DND-41 (cell line): ENCODE data around the gene MMP24OS.
"Not testable (repeated sequence)": the region's sequence is repeated elsewhere in the genome, so short reads cannot be mapped to it uniquely, and the experiment has no call there.

Source experiments
- ATAC-seq: fragments of 200-7000 bp; cut with Tn5 transposase; 3 replicates; pipeline ENCODE4 v1.9.1; 2021; ENCODE audit warnings: low read depth; ENCODE audit not compliant: insufficient read depth
- DNase-seq: peaks from one replicate; pipeline ENCODE4 v3.0.0-alpha.2; 2020
- H2AFZ ChIP-seq: 2 replicates; pipeline ENCODE4 v1.6.0; 2012; ENCODE audit warnings: low read depth, low read length
- H3K27ac ChIP-seq: 2 replicates; pipeline ENCODE4 v1.5.1; 2012; ENCODE audit warnings: low read length, inconsistent platforms
- H3K27me3 ChIP-seq: fragments of 200-600 bp; sonication (generic); 2 replicates; pipeline ENCODE4 v1.6.0; 2012; ENCODE audit warnings: low read length, mild to moderate bottlenecking, inconsistent platforms; ENCODE audit not compliant: insufficient read depth, poor library complexity
- H3K36me3 ChIP-seq: 2 replicates; pipeline ENCODE4 v1.5.1; 2012; ENCODE audit warnings: low read length, inconsistent platforms; ENCODE audit not compliant: insufficient read depth
- H3K4me1 ChIP-seq: 2 replicates; pipeline ENCODE4 v1.5.1; 2012; ENCODE audit warnings: mild to moderate bottlenecking, low read length; ENCODE audit not compliant: insufficient read depth
- H3K4me2 ChIP-seq: 2 replicates; pipeline ENCODE4 v1.6.0; 2012; ENCODE audit warnings: mild to moderate bottlenecking, moderate library complexity, low read length, inconsistent platforms; ENCODE audit not compliant: insufficient read depth
- H3K4me3 ChIP-seq, 2 experiments: fragments of 200-600 bp in 1 of 2; shearing (Covaris generic) in 1 of 2; 2 replicates each; pipeline ENCODE4 v1.5.1; 2012 to 2016; ENCODE audit warnings: inconsistent platforms in 2 of 2, low read length in 2 of 2, mild to moderate bottlenecking in 2 of 2, low read depth in 1 of 2, moderate library complexity in 1 of 2
- H3K79me2 ChIP-seq: 2 replicates; pipeline ENCODE4 v1.6.0; 2012; ENCODE audit warnings: low read length, inconsistent platforms; ENCODE audit not compliant: insufficient read depth
- H3K9ac ChIP-seq: 2 replicates; pipeline ENCODE4 v1.6.0; 2012; ENCODE audit warnings: low read depth, mild to moderate bottlenecking, inconsistent platforms, low read length, moderate library complexity
- H3K9me3 ChIP-seq: 2 replicates; pipeline ENCODE4 v1.5.1; 2012; ENCODE audit warnings: low read length, moderate library complexity, mild to moderate bottlenecking, inconsistent platforms; ENCODE audit not compliant: insufficient read depth, severe bottlenecking
- H4K20me1 ChIP-seq: 2 replicates; pipeline ENCODE4 v1.6.0; 2012; ENCODE audit warnings: low read length; ENCODE audit not compliant: insufficient read depth
- EZH2 ChIP-seq: IDR thresholded peaks from 3 replicates; pipeline ENCODE4 v1.6.1; 2012; ENCODE audit warnings: borderline replicate concordance, low read depth, mild to moderate bottlenecking, moderate library complexity, low read length, inconsistent platforms; ENCODE audit not compliant: severe bottlenecking
- TF ChIP-seq, protein P1 (sequence below): IDR thresholded peaks from 2 replicates; pipeline ENCODE4 v1.5.1; 2012; ENCODE audit warnings: borderline replicate concordance, low read length, moderate library complexity, mild to moderate bottlenecking; ENCODE audit not compliant: poor library complexity, severe bottlenecking; ENCODE audit errors: extremely low read depth

MMP24OS gene

GRCh38 chr20:35257175-35257909 lies 20.6 kb downstream of the MMP24OS start:
- H3K36me3 ChIP-seq: no peaks in the 10 kb centered on the region
- H2AFZ ChIP-seq: no peak overlapping the region
- 0 out of 2 replicates have a peak, but pooled peaks cover 3% of the 10 kb centered on the region for H3K4me1 ChIP-seq
- no peak overlapping the region for H3K4me3 ChIP-seq
- no peak overlapping the region for H3K27ac ChIP-seq
- H3K79me2 ChIP-seq: no peaks in the 10 kb centered on the region
- TF ChIP-seq, protein P1, sequence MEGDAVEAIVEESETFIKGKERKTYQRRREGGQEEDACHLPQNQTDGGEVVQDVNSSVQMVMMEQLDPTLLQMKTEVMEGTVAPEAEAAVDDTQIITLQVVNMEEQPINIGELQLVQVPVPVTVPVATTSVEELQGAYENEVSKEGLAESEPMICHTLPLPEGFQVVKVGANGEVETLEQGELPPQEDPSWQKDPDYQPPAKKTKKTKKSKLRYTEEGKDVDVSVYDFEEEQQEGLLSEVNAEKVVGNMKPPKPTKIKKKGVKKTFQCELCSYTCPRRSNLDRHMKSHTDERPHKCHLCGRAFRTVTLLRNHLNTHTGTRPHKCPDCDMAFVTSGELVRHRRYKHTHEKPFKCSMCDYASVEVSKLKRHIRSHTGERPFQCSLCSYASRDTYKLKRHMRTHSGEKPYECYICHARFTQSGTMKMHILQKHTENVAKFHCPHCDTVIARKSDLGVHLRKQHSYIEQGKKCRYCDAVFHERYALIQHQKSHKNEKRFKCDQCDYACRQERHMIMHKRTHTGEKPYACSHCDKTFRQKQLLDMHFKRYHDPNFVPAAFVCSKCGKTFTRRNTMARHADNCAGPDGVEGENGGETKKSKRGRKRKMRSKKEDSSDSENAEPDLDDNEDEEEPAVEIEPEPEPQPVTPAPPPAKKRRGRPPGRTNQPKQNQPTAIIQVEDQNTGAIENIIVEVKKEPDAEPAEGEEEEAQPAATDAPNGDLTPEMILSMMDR: no peak
- no peak for TF ChIP-seq EZH2
- no peak overlapping the region for H3K9ac ChIP-seq
- DNase-seq (no peak), ATAC-seq (no peak)
- H3K4me2 ChIP-seq: no peak overlapping the region
- no peaks in the 10 kb centered on the region for H4K20me1 ChIP-seq
- H3K9me3 ChIP-seq: no peaks in the 10 kb centered on the region
- no peaks in the 10 kb centered on the region for H3K27me3 ChIP-seq

DNA sequence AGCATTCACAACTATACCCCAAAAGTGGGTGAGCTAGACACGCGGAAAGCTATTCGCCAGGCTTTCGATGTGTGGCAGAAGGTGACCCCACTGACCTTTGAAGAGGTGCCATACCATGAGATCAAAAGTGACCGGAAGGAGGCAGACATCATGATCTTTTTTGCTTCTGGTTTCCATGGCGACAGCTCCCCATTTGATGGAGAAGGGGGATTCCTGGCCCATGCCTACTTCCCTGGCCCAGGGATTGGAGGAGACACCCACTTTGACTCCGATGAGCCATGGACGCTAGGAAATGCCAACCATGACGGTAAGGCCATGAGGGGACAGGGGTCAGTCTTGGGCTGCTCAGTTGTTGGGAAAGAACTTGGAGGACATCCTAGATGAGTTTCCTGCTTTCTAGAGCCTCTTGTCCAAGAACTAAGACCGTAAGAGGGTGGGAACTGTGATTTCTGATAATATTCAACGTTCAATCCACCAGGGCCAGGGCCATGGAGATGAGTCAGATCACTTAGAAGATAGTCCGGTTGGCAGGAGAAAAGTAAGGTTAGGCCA lies 23.4 kb downstream of the MMP24OS start:
- Histone ChIP-seq H3K4me2 (no peak overlapping the region), H3K36me3 (no peaks in the 10 kb centered on the region), H4K20me1 (no peaks in the 10 kb centered on the region), H3K27me3 (no peaks in the 10 kb centered on the region), H3K4me1 (peaks cover 9% of the 10 kb centered on the region; the same call in 1 of the 2 replicates), H3K4me3 (no peak overlapping the region), H3K79me2 (no peaks in the 10 kb centered on the region), H3K9me3 (no peaks in the 10 kb centered on the region), H3K27ac (no peak overlapping the region), H3K9ac (no peak overlapping the region), H2AFZ (no peak overlapping the region)
- DNase-seq (no peak), ATAC-seq (no peak)
- TF ChIP-seq, protein P1: no peak
- no peak for TF ChIP-seq EZH2

- TF ChIP-seq, protein P1: no peak
- TF ChIP-seq EZH2: no peak
- Histone ChIP-seq H4K20me1 (no peaks in the 10 kb centered on the region), H3K4me1 (peaks cover 9% of the 10 kb centered on the region; the same call in 1 of the 2 replicates)
Measured at GRCh38 chr20:35253010-35253409, 24.9 kb downstream of the MMP24OS start.

DNA sequence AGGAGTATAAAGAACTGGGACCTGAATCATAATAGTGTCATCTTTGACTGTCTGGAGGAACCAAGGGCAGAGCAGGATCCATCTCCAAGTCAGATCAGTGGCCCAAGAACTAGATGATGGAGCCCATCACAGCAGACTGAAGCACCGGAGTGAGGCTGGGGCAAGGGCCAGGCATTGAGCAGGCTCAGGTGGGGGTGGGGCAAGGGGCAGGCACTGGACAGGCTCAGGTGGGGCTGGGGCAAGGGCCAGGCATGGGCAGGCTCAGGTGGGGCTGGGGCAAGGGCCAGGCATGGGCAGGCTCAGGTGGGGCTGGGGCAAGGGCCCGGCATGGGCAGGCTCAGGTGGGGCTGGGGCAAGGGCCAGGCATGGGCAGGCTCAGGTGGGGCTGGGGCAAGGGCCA lies 25.3 kb downstream of the MMP24OS start:
- not testable (repeated sequence) for H3K36me3 ChIP-seq, H3K79me2 ChIP-seq, H3K27me3 ChIP-seq, DNase-seq, H3K4me3 ChIP-seq, H3K27ac ChIP-seq, H2AFZ ChIP-seq, H4K20me1 ChIP-seq, H3K9ac ChIP-seq, H3K4me2 ChIP-seq, H3K9me3 ChIP-seq, H3K4me1 ChIP-seq, ATAC-seq

More at GRCh38 chr20:35253010-35253409, 24.9 kb downstream of the MMP24OS start:
- Histone ChIP-seq H3K4me2 (no peak overlapping the region), H3K27me3 (no peaks in the 10 kb centered on the region), H3K9me3 (no peaks in the 10 kb centered on the region), H3K9ac (no peak overlapping the region), H3K4me3 (no peak overlapping the region), H3K36me3 (no peaks in the 10 kb centered on the region), H3K27ac (no peak overlapping the region), H3K79me2 (no peaks in the 10 kb centered on the region), H2AFZ (no peak overlapping the region)
- ATAC-seq (no peak), DNase-seq (no peak)
